Adrenal gland (tissue), 5 donors: ENCODE measurements around the gene RASSF4.

ENCODE experiments used
- POLR2A ChIP-seq, 2 donors: fragments of 450-650 bp; IDR thresholded peaks; one replicate each; pipeline ENCODE4 v1.6.1; 2017; ENCODE audit warnings: antibody characterized with exemption in 2 of 2, mild to moderate bottlenecking in 2 of 2, moderate library complexity in 1 of 2
- TF ChIP-seq, protein P1 (sequence below), 6 experiments: fragments of 450-650 bp in 4 of 6; fragments of 200-600 bp in 2 of 6; sonication (generic) in 1 of 6; IDR thresholded peaks; 1 replicate in 5 of 6; 2 replicates in 1 of 6; pipeline versions ENCODE4 v1.5.1 to v1.8.0; 2016 to 2021; ENCODE audit warnings: antibody characterized with exemption in 6 of 6, mild to moderate bottlenecking in 2 of 6, moderate library complexity in 1 of 6
- donor health status: DM: no; HTN: no; CAD: no.

DNA sequence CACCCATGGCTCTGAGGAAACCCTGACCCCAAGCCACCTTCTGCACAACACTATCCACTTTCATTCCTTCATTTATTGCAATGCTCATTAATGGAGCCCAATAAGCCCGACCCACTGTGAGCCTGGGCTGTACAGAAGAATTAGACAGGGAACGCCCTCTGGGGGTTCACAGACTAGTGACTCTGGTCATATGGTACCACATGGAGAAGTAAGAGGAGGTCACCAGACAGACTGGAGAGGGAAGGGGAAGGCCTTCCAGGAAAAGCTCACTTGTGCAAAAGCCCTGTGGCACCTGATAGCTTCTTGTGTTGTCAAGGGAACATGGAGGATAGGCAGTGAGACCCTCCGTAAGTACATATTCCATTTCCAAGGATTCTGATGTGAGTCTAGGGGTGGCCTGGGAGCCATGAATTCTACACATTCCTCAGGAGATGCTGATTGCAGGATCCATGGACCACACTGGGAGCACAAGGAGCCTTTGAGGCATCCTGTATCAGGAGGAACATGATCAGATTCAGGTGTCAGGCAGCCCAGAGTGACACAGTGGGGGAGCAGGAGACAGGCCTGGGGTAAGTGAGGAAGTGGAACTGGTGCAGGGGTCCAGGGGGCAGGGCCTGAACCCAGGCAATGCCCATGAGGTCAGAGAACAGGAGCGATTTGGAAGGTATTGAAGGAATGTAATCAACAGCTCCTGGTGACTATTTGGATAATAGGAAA is 28.5 kb upstream of the RASSF4 start:
- TF ChIP-seq, protein P1, sequence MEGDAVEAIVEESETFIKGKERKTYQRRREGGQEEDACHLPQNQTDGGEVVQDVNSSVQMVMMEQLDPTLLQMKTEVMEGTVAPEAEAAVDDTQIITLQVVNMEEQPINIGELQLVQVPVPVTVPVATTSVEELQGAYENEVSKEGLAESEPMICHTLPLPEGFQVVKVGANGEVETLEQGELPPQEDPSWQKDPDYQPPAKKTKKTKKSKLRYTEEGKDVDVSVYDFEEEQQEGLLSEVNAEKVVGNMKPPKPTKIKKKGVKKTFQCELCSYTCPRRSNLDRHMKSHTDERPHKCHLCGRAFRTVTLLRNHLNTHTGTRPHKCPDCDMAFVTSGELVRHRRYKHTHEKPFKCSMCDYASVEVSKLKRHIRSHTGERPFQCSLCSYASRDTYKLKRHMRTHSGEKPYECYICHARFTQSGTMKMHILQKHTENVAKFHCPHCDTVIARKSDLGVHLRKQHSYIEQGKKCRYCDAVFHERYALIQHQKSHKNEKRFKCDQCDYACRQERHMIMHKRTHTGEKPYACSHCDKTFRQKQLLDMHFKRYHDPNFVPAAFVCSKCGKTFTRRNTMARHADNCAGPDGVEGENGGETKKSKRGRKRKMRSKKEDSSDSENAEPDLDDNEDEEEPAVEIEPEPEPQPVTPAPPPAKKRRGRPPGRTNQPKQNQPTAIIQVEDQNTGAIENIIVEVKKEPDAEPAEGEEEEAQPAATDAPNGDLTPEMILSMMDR (IDR thresholded peaks at IDR 0.05): no peak
- TF ChIP-seq POLR2A (IDR thresholded peaks at IDR 0.05): no peak
